HG03457 (cell line): ENCODE measurements around the gene NABP1.

ENCODE experiments used
- ATAC-seq: cut with Tn5 transposase; IDR thresholded peaks from one replicate; pipeline ENCODE4 v1.9.1; 2021; ENCODE audit warnings: moderate number of reproducible peaks; ENCODE audit not compliant: unreplicated experiment

Gene NABP1

GRCh38 chr2:191703079-191703725, 25.3 kb downstream of the NABP1 start:
- ATAC-seq = no peak

GRCh38 chr2:191705084-191705483, 27.1 kb downstream of the NABP1 start:
- ATAC-seq = no peak

GRCh38 chr2:191705701-191706100, 27.8 kb downstream of the NABP1 start:
- no peak for ATAC-seq

GRCh38 chr2:191706791-191707190, 28.9 kb downstream of the NABP1 start:
- ATAC-seq = no peak

GRCh38 chr2:191707542-191707941, 29.6 kb downstream of the NABP1 start:
- ATAC-seq = no peak

- no peak for ATAC-seq
Measured at GRCh38 chr2:191710411-191710900, 32.5 kb downstream of the NABP1 start.

- no peak for ATAC-seq
Measured at GRCh38 chr2:191711621-191712020, 33.7 kb downstream of the NABP1 start.

GRCh38 chr2:191713837-191714236, 35.9 kb downstream of the NABP1 start:
- no peak for ATAC-seq

- no peak for ATAC-seq
Measured at GRCh38 chr2:191714925-191715324, 37.0 kb downstream of the NABP1 start.

GRCh38 chr2:191715471-191715870, 37.5 kb downstream of the NABP1 start:
- no peak for ATAC-seq

- ATAC-seq = no peak
Measured at GRCh38 chr2:191719261-191719660, 41.3 kb downstream of the NABP1 start.

- no peak for ATAC-seq
Measured at GRCh38 chr2:191719938-191720337, 42.0 kb downstream of the NABP1 start.

GRCh38 chr2:191721331-191721730, 43.4 kb downstream of the NABP1 start:
- ATAC-seq = no peak

- no peak for ATAC-seq
Measured at GRCh38 chr2:191724015-191724414, 46.1 kb downstream of the NABP1 start.

- no peak for ATAC-seq
Measured at GRCh38 chr2:191728750-191729624, 51.1 kb downstream of the NABP1 start.

- ATAC-seq = no peak
Measured at GRCh38 chr2:191730263-191730662, 52.3 kb downstream of the NABP1 start.
